Esophagus squamous epithelium (tissue), 4 donors: ENCODE results near the gene KAZN.

Source experiments
- POLR2A ChIP-seq, 4 donors: fragments of 450-650 bp; IDR thresholded peaks; one replicate each; pipeline ENCODE4 v1.6.1; 2017; ENCODE audit warnings: antibody characterized with exemption in 4 of 4, mild to moderate bottlenecking in 4 of 4, moderate library complexity in 3 of 4
- TF ChIP-seq, protein P1 (sequence below), 6 experiments: fragments of 450-650 bp in 4 of 6; fragments of 200-600 bp in 2 of 6; sonication (generic) in 2 of 6; IDR thresholded peaks; one replicate each; pipeline ENCODE4 v1.5.1; 2016 to 2019; ENCODE audit warnings: antibody characterized with exemption in 6 of 6, mild to moderate bottlenecking in 4 of 6, moderate library complexity in 4 of 6

DNA sequence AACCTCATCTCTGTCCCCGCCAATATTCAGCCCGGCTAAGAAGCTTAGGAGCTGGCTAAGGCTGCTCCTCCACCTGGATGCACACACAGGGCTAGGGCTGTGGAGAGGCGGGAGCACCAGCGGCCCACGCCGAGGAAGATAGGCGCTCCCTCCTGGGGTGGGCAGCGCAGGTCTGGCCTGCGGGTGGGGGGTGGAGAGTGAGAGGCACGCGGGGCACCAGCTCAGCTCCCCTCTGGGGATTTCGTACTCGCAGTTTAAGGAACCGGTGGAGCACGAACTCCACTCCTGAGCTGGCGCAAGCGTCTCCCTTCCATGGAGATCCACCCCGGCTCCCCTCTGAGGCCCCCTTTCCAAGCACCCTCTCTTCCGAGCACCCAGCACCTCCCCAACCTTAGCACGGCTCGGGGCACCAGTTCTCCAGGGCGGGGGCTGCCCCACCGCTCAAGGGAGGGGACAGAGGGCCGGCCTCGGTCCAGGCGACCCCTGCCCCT lies 433 bp upstream of the KAZN start:
- TF ChIP-seq, protein P1, sequence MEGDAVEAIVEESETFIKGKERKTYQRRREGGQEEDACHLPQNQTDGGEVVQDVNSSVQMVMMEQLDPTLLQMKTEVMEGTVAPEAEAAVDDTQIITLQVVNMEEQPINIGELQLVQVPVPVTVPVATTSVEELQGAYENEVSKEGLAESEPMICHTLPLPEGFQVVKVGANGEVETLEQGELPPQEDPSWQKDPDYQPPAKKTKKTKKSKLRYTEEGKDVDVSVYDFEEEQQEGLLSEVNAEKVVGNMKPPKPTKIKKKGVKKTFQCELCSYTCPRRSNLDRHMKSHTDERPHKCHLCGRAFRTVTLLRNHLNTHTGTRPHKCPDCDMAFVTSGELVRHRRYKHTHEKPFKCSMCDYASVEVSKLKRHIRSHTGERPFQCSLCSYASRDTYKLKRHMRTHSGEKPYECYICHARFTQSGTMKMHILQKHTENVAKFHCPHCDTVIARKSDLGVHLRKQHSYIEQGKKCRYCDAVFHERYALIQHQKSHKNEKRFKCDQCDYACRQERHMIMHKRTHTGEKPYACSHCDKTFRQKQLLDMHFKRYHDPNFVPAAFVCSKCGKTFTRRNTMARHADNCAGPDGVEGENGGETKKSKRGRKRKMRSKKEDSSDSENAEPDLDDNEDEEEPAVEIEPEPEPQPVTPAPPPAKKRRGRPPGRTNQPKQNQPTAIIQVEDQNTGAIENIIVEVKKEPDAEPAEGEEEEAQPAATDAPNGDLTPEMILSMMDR (IDR thresholded peaks at IDR 0.05) = no peak
- TF ChIP-seq POLR2A (IDR thresholded peaks at IDR 0.05) = no peak
